HL-60 (cell line): ENCODE measurements around the gene PCK1.

Experiments used
- DNase-seq, 2 experiments: peaks; one replicate each; pipeline ENCODE4 v3.0.0-alpha.2; 2010 to 2020; ENCODE audit warnings: low read depth in 1 of 2, low spot score in 1 of 2
- H3K27ac ChIP-seq: fragments of 250-450 bp; sonication (Bioruptor Pico); replicated peaks from 2 replicates; pipeline ENCODE4 v1.5.1; 2020; ENCODE audit warnings: mild to moderate bottlenecking, moderate library complexity
- H3K27me3 ChIP-seq: fragments of 250-450 bp; sonication (Bioruptor Pico); 2 replicates; pipeline ENCODE4 v1.5.1; 2021; ENCODE audit warnings: mild to moderate bottlenecking, moderate library complexity; ENCODE audit not compliant: insufficient read depth, poor library complexity, severe bottlenecking
- H3K4me3 ChIP-seq: replicated peaks from 2 replicates; pipeline ENCODE4 v1.5.1; 2011; ENCODE audit warnings: mild to moderate bottlenecking, control low read depth, low read length; ENCODE audit not compliant: insufficient read depth
- GABPA ChIP-seq: IDR thresholded peaks from 2 replicates; pipeline ENCODE4 v1.6.1; 2012; ENCODE audit warnings: low read depth
- POLR2AphosphoS5 ChIP-seq: IDR thresholded peaks from 2 replicates; pipeline ENCODE4 v1.6.1; 2012; ENCODE audit warnings: low read depth
- SPI1 ChIP-seq: IDR thresholded peaks from 2 replicates; pipeline ENCODE4 v1.6.1; 2012; ENCODE audit warnings: low read depth, mild to moderate bottlenecking, borderline replicate concordance
- TF ChIP-seq, protein P1 (sequence below): IDR thresholded peaks from one replicate; pipeline ENCODE4 v1.5.1; 2011; ENCODE audit warnings: low read length, control low read depth, inconsistent platforms; ENCODE audit not compliant: insufficient read depth
- TF ChIP-seq, protein P2 (sequence below): IDR thresholded peaks from 2 replicates; pipeline ENCODE4 v1.6.1; 2012; ENCODE audit warnings: low read depth; ENCODE audit not compliant: insufficient replicate concordance

PCK1 gene

DNA sequence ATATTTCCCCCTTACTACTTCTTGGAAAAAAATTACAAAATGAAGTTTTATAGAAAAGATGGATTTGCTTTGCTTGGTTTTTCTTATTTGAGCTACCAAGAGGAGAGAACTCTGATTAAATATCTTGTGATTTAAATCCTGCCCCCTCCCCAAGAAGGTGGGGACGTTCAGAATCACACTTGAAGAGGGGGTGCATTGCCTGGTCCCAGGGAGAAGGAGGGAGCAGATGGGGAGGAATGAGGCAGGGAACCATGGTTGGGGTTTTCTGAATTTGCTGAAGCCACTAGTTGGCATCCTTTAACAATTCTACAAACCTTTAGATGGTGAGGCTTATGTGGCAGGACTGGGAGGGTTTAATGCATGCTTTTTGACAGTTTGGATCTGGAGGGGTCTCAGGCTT is 5.5 kb downstream of the PCK1 start:
- no peak for DNase-seq
- TF ChIP-seq, protein P1, sequence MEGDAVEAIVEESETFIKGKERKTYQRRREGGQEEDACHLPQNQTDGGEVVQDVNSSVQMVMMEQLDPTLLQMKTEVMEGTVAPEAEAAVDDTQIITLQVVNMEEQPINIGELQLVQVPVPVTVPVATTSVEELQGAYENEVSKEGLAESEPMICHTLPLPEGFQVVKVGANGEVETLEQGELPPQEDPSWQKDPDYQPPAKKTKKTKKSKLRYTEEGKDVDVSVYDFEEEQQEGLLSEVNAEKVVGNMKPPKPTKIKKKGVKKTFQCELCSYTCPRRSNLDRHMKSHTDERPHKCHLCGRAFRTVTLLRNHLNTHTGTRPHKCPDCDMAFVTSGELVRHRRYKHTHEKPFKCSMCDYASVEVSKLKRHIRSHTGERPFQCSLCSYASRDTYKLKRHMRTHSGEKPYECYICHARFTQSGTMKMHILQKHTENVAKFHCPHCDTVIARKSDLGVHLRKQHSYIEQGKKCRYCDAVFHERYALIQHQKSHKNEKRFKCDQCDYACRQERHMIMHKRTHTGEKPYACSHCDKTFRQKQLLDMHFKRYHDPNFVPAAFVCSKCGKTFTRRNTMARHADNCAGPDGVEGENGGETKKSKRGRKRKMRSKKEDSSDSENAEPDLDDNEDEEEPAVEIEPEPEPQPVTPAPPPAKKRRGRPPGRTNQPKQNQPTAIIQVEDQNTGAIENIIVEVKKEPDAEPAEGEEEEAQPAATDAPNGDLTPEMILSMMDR: no peak
- no peak for TF ChIP-seq SPI1
- no peak for TF ChIP-seq POLR2AphosphoS5
- TF ChIP-seq, protein P2, sequence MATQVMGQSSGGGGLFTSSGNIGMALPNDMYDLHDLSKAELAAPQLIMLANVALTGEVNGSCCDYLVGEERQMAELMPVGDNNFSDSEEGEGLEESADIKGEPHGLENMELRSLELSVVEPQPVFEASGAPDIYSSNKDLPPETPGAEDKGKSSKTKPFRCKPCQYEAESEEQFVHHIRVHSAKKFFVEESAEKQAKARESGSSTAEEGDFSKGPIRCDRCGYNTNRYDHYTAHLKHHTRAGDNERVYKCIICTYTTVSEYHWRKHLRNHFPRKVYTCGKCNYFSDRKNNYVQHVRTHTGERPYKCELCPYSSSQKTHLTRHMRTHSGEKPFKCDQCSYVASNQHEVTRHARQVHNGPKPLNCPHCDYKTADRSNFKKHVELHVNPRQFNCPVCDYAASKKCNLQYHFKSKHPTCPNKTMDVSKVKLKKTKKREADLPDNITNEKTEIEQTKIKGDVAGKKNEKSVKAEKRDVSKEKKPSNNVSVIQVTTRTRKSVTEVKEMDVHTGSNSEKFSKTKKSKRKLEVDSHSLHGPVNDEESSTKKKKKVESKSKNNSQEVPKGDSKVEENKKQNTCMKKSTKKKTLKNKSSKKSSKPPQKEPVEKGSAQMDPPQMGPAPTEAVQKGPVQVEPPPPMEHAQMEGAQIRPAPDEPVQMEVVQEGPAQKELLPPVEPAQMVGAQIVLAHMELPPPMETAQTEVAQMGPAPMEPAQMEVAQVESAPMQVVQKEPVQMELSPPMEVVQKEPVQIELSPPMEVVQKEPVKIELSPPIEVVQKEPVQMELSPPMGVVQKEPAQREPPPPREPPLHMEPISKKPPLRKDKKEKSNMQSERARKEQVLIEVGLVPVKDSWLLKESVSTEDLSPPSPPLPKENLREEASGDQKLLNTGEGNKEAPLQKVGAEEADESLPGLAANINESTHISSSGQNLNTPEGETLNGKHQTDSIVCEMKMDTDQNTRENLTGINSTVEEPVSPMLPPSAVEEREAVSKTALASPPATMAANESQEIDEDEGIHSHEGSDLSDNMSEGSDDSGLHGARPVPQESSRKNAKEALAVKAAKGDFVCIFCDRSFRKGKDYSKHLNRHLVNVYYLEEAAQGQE: no peak
- no peak for TF ChIP-seq GABPA
- H3K27me3 ChIP-seq: no peaks in the 10 kb centered on the region
- no peak overlapping the region for H3K4me3 ChIP-seq
- no peak overlapping the region for H3K27ac ChIP-seq

DNA sequence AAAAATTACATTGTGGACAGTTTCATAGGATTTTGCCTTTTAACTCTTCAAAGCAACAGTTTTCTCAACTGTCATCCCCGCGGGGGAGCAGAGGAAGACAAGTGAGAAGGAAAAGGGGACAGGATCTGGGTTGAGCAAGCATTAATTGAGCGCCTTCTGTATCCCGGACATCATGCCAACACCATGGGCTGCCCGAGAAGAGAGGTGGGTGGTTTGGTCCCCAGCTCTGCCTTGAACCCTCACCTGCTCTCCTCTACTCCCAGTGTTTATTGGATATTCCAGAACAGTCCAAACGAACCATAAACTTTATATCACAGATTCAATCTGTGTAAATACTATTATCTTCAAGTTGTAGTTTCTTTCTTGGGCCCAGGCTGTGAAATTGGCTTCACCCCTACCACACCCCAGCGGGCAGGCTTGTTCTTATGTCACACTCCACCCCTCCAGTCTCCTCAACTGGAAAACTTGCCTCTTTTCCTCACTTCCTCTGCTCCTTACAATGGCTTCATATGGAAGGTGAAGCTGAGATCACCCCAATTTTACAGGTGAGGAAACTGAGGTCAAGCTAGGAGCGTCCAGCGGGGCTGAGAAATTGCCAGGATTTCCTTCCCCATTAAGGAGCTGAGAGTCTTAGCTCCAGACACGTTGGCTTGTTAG is 6.0 kb downstream of the PCK1 start:
- no peaks in the 10 kb centered on the region for H3K27me3 ChIP-seq
- DNase-seq: no peak
- no peak overlapping the region for H3K27ac ChIP-seq
- TF ChIP-seq GABPA: no peak
- H3K4me3 ChIP-seq: no peak overlapping the region

DNA sequence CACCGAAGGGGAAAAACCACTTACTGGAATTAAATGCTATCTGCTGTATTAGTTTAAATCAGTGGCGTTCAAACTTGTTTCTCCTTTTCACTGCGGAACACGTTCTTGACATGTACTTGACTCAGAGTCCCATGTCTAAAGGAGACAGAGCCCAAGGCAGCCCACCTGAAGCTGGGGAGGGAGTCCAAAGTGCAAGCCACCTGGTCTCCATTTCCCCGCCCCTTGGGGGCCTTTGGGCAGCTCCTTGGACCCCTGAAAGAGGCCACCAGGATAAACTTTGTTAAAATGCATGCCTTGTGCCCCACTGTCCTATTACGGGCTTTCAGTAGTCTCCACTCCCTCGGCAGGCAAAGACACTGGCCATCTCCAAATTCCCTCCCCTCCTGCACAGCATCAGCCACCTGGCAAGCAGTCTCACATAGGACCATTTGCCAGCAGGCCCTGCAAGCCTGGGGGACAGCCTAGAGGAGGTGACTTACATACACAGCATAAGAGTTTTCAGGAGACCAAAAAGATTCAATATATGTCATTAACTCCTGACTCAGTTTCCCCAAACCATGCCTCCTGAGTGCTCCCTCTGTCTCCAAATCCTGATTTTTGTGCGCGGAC is 6.7 kb downstream of the PCK1 start:
- Histone ChIP-seq H3K4me3 (no peak overlapping the region), H3K27ac (no peak overlapping the region), H3K27me3 (no peaks in the 10 kb centered on the region)
- DNase-seq: no peak
- TF ChIP-seq, protein P1: no peak
- TF ChIP-seq POLR2AphosphoS5 (no peak), SPI1 (no peak), GABPA (no peak)
- TF ChIP-seq, protein P2: no peak

DNA sequence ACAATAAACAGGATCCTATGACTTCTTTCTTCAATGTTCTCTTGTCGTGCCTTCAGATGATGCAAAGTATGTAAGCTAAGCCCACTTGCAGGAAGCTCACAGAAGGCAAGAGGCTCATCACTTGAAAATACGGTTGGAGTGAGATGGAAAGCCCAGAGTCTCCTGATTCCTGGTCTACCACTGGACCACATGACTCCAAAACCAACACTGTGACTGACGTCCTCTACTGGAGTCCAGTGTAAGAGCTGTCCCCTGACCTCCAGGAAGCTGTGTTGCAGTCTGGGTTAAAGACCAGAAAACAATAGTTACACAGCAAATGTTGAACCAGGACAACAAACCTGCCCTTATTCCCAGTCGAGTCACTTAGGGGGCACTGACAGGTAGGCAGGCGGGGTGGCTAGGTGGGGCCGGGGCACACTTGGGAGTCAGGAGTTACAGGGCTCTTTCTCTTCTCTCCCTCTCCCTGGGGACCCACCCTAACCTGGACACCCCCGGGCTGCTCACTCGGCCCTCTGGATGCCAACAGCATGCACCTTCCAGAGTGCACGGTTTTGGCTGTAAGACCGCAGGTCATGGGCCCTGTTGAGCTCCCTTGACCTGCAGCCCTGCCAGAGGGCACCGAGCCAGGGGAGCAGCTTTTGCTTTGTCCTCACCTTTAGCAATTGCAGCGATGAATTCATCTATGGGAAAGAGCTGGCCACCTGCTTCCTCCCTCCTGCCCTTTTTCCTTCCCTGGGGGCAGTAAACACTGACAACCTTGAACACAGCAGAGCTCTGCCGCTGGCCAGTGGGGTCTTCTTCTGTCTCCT is 7.4 kb downstream of the PCK1 start:
- no peak for DNase-seq
- H3K4me3 ChIP-seq: no peak overlapping the region
- no peak overlapping the region for H3K27ac ChIP-seq
- no peaks in the 10 kb centered on the region for H3K27me3 ChIP-seq
- TF ChIP-seq, protein P1: no peak
- no peak for TF ChIP-seq SPI1
- TF ChIP-seq GABPA: no peak
- TF ChIP-seq POLR2AphosphoS5: no peak
- TF ChIP-seq, protein P2: no peak
